Common myeloid progenitor, CD34-positive (primary cell): ENCODE data around the gene TCN1.

ENCODE experiments used
- CTCF ChIA-PET: fragments of 350-600 bp; sonication (Branson Sonifier 250); formaldehyde crosslinking; loops from one replicate; lab custom pipeline; 2021; ENCODE audit warnings: antibody characterized with exemption; lab: Charles Lee
- POLR2A ChIA-PET: fragments of 350-600 bp; sonication (Branson Sonifier 250); formaldehyde crosslinking; loops from one replicate; lab custom pipeline; 2021; ENCODE audit warnings: antibody characterized with exemption; lab: Charles Lee
- DNase-seq, 3 donors: peaks; one replicate each; pipeline versions ENCODE4 v3.0.0 to v3.0.0-alpha.2; 2013
- H3K27ac ChIP-seq, 2 experiments: 1 replicate in 1 of 2; 2 replicates in 1 of 2; pipeline ENCODE4 v1.7.0; 2013; ENCODE audit warnings: inconsistent platforms in 2 of 2, low read length in 2 of 2, mild to moderate bottlenecking in 2 of 2, low read depth in 1 of 2, moderate library complexity in 1 of 2; ENCODE audit not compliant: severe bottlenecking in 2 of 2, insufficient read depth in 1 of 2, poor library complexity in 1 of 2
- H3K27me3 ChIP-seq, 5 experiments: replicated peaks in 2 of 5; 1 replicate in 3 of 5; 2 replicates in 2 of 5; pipeline versions ENCODE4 v1.6.1 to v1.7.0; 2013; ENCODE audit warnings: low read length in 4 of 5, mild to moderate bottlenecking in 2 of 5, moderate library complexity in 2 of 5, inconsistent platforms in 1 of 5; ENCODE audit not compliant: insufficient read depth in 5 of 5, control insufficient read depth in 4 of 5
- H3K36me3 ChIP-seq, 4 experiments: 1 replicate in 2 of 4; 2 replicates in 2 of 4; pipeline versions ENCODE4 v1.6.1 to v1.7.0; 2013; ENCODE audit warnings: low read length in 3 of 4, control low read depth in 1 of 4, mild to moderate bottlenecking in 1 of 4; ENCODE audit not compliant: control insufficient read depth in 4 of 4, insufficient read depth in 4 of 4
- H3K4me1 ChIP-seq, 4 experiments: 1 replicate in 3 of 4; 2 replicates in 1 of 4; pipeline versions ENCODE4 v1.6.1 to v1.7.1; 2013; ENCODE audit warnings: low read length in 3 of 4, mild to moderate bottlenecking in 3 of 4, control low read depth in 1 of 4, inconsistent platforms in 1 of 4, moderate library complexity in 1 of 4; ENCODE audit not compliant: control insufficient read depth in 4 of 4, insufficient read depth in 4 of 4; ENCODE audit errors: control extremely low read depth in 1 of 4
- H3K4me3 ChIP-seq, 7 experiments: 1 replicate in 4 of 7; 2 replicates in 3 of 7; pipeline versions ENCODE4 v1.5.1 to v1.7.0; 2013; ENCODE audit warnings: mild to moderate bottlenecking in 7 of 7, low read length in 6 of 7, moderate library complexity in 6 of 7, inconsistent platforms in 2 of 7, low read depth in 2 of 7, control low read depth in 1 of 7; ENCODE audit not compliant: insufficient read depth in 4 of 7, control insufficient read depth in 1 of 7; ENCODE audit errors: extremely low read depth in 1 of 7
- H3K9me3 ChIP-seq, 5 experiments: 1 replicate in 4 of 5; 2 replicates in 1 of 5; pipeline versions ENCODE4 v1.6.1 to v1.7.1; 2013; ENCODE audit warnings: low read length in 4 of 5, mild to moderate bottlenecking in 2 of 5, inconsistent platforms in 1 of 5, low read depth in 1 of 5, moderate library complexity in 1 of 5; ENCODE audit not compliant: control insufficient read depth in 4 of 5, insufficient read depth in 2 of 5; ENCODE audit errors: control extremely low read depth in 1 of 5
- WGBS: methylation state at CpG from one replicate; pipeline ENCODE4 v1.1.5; 2013; ENCODE audit not compliant: insufficient coverage; 5-methylcytosine and 5-hydroxymethylcytosine counted together

The TCN1 gene

GRCh38 chr11:59877325-59877724, 11.0 kb upstream of the TCN1 start:
- no peak overlapping the region for H3K4me3 ChIP-seq
- no peaks in the 10 kb centered on the region for H3K27me3 ChIP-seq
- ChIA-PET POLR2A (no interaction called here), CTCF (no interaction called here)
- no peaks in the 10 kb centered on the region for H3K4me1 ChIP-seq
- no peak overlapping the region for H3K27ac ChIP-seq
- no peaks in the 10 kb centered on the region for H3K9me3 ChIP-seq
- H3K36me3 ChIP-seq, result no peaks in the 10 kb centered on the region
- DNase-seq, result no peak

- CTCF ChIA-PET, result no interaction called here
- WGBS, result 93% methylated on average over 2 of the region's 9 CpGs
- H3K36me3 ChIP-seq, result no peaks in the 10 kb centered on the region
- H3K4me1 ChIP-seq, result no peaks in the 10 kb centered on the region
- no peak overlapping the region for H3K4me3 ChIP-seq
- POLR2A ChIA-PET, result interaction anchor here (0.5 kb wide), 1 partner anchor 314 kb away, joined by 3 read pairs; no protein-coding TSS in a partner anchor
- no peak overlapping the region for H3K27ac ChIP-seq
- DNase-seq, result no peak
- H3K27me3 ChIP-seq, result no peaks in the 10 kb centered on the region
- H3K9me3 ChIP-seq, result peaks cover 0 to 3% (median 0%) of the 10 kb centered on the region in 5 experiments
Observed at GRCh38 chr11:59875856-59876519, 9.7 kb upstream of the TCN1 start.

- no peak for DNase-seq
- Histone ChIP-seq H3K9me3 (peaks cover 0 to 6% (median 3%) of the 10 kb centered on the region in 5 experiments), H3K4me1 (no peaks in the 10 kb centered on the region), H3K36me3 (no peaks in the 10 kb centered on the region), H3K4me3 (no peak overlapping the region), H3K27me3 (no peaks in the 10 kb centered on the region), H3K27ac (no peak overlapping the region)
- ChIA-PET CTCF (interaction anchor here (0.7 to 1.0 kb wide), 2 partner anchors 11 to 22 kb away, joined by 3 read pairs; no protein-coding TSS in a partner anchor), POLR2A (no interaction called here)
Observed at GRCh38 chr11:59872076-59872475, 5.8 kb upstream of the TCN1 start.

GRCh38 chr11:59867946-59868345, 1.7 kb upstream of the TCN1 start:
- Histone ChIP-seq H3K27me3 (no peaks in the 10 kb centered on the region), H3K36me3 (no peaks in the 10 kb centered on the region), H3K4me1 (peaks cover 0 to 7% (median 0%) of the 10 kb centered on the region in 4 experiments), H3K27ac (no peak overlapping the region), H3K4me3 (no peak overlapping the region), H3K9me3 (peaks cover 0 to 6% (median 3%) of the 10 kb centered on the region in 5 experiments)
- no peak for DNase-seq
- 89% methylated on average over 1 of the region's 2 CpGs for WGBS
- ChIA-PET POLR2A (no interaction called here), CTCF (no interaction called here)

- whole genome bisulfite sequencing, result no CpG with 5 or more reads among the region's 1 CpG
- CTCF ChIA-PET, result interaction anchor here (0.6 kb wide), 1 partner anchor 52 kb away, joined by 3 read pairs; no protein-coding TSS in a partner anchor
- H3K27ac ChIP-seq, result no peak overlapping the region
- DNase-seq, result no peak
- no peak overlapping the region for H3K4me3 ChIP-seq
- peaks cover 0 to 7% (median 0%) of the 10 kb centered on the region in 4 experiments for H3K4me1 ChIP-seq
- POLR2A ChIA-PET, result no interaction called here
- H3K27me3 ChIP-seq, result no peaks in the 10 kb centered on the region
- H3K36me3 ChIP-seq, result no peaks in the 10 kb centered on the region
- peaks cover 0 to 6% (median 0%) of the 10 kb centered on the region in 5 experiments for H3K9me3 ChIP-seq
Observed at GRCh38 chr11:59866836-59867235, 549 bp upstream of the TCN1 start.

- no peaks in the 10 kb centered on the region for H3K27me3 ChIP-seq
- POLR2A ChIA-PET, result no interaction called here
- WGBS, result no CpG with 5 or more reads among the region's 1 CpG
- H3K27ac ChIP-seq, result no peak overlapping the region
- no peaks in the 10 kb centered on the region for H3K9me3 ChIP-seq
- H3K36me3 ChIP-seq, result no peaks in the 10 kb centered on the region
- CTCF ChIA-PET, result interaction anchor here (0.8 kb wide), 1 partner anchor 42 kb away, joined by 3 read pairs; no protein-coding TSS in a partner anchor
- peaks cover 0 to 7% (median 0%) of the 10 kb centered on the region in 4 experiments for H3K4me1 ChIP-seq
- DNase-seq, result no peak
- H3K4me3 ChIP-seq, result no peak overlapping the region
Observed at GRCh38 chr11:59865031-59865430, 1.3 kb downstream of the TCN1 start.

- H3K4me3 ChIP-seq, result no peak overlapping the region
- peaks cover 0 to 7% (median 6%) of the 10 kb centered on the region in 4 experiments for H3K4me1 ChIP-seq
- ChIA-PET CTCF (interaction anchor here (0.9 to 1.0 kb wide), 2 partner anchors 38 to 388 kb away, joined by 3 read pairs; no protein-coding TSS in a partner anchor), POLR2A (no interaction called here)
- H3K27me3 ChIP-seq, result no peaks in the 10 kb centered on the region
- no peak for DNase-seq
- no peaks in the 10 kb centered on the region for H3K36me3 ChIP-seq
- WGBS, result 56% methylated on average over 1 of the region's 3 CpGs
- H3K9me3 ChIP-seq, result no peaks in the 10 kb centered on the region
- no peak overlapping the region for H3K27ac ChIP-seq
Observed at GRCh38 chr11:59862252-59862651, 4.0 kb downstream of the TCN1 start.
